Natural killer cell (primary cell): ENCODE results near the gene DMRTC2. TPM values are rescaled to one million over a fixed set of nuclear protein-coding genes. Genes with fewer than 3 reads are reported as not detected.

Source experiments
- ATAC-seq, 3 donors: fragments of 150-1000 bp in 2 of 3; fragments of 200-7000 bp in 1 of 3; cut with Tn5 transposase; 1 replicate in 1 of 3; 2 replicates in 2 of 3; pipeline ENCODE4 v1.10.0; 2021; ENCODE audit warnings: mild to moderate bottlenecking in 2 of 3, moderate library complexity in 2 of 3
- DNase-seq, 2 donors: peaks; one replicate each; pipeline versions ENCODE4 v3.0.0 to v3.0.0-alpha.2; 2013 to 2021; ENCODE audit warnings: mixed read lengths in 1 of 2
- H3K27ac ChIP-seq: one replicate; pipeline ENCODE4 v1.5.1; 2013; ENCODE audit warnings: mild to moderate bottlenecking, low read length
- H3K27me3 ChIP-seq: one replicate; pipeline ENCODE4 v1.6.1; 2013; ENCODE audit warnings: low read length; ENCODE audit not compliant: control insufficient read depth, insufficient read depth
- H3K36me3 ChIP-seq: one replicate; pipeline ENCODE4 v1.6.1; 2013; ENCODE audit warnings: low read length; ENCODE audit not compliant: control insufficient read depth, insufficient read depth
- H3K4me1 ChIP-seq: one replicate; pipeline ENCODE4 v1.6.1; 2013; ENCODE audit warnings: low read length; ENCODE audit not compliant: control insufficient read depth, insufficient read depth
- H3K4me3 ChIP-seq: one replicate; pipeline ENCODE4 v1.5.1; 2013; ENCODE audit warnings: low read length
- H3K9me3 ChIP-seq: one replicate; pipeline ENCODE4 v1.6.1; 2013; ENCODE audit warnings: low read length; ENCODE audit not compliant: control insufficient read depth, insufficient read depth
- H3K27ac Mint-ChIP-seq, 2 donors: one replicate each; pipeline ENCODE4 v1.8.0; 2022; ENCODE audit warnings: mild to moderate bottlenecking in 2 of 2, mixed read lengths in 2 of 2, moderate library complexity in 1 of 2
- H3K27me3 Mint-ChIP-seq, 2 donors: one replicate each; pipeline ENCODE4 v1.8.0; 2022; ENCODE audit warnings: low read depth in 2 of 2, mixed read lengths in 2 of 2
- H3K36me3 Mint-ChIP-seq: one replicate; pipeline ENCODE4 v1.8.0; 2022; ENCODE audit warnings: mixed read lengths
- H3K4me1 Mint-ChIP-seq, 2 donors: one replicate each; pipeline ENCODE4 v1.8.0; 2022; ENCODE audit warnings: mixed read lengths in 2 of 2
- H3K4me3 Mint-ChIP-seq: one replicate; pipeline ENCODE4 v1.8.0; 2022; ENCODE audit warnings: mild to moderate bottlenecking, moderate library complexity, mixed read lengths
- H3K9me3 Mint-ChIP-seq, 2 donors: one replicate each; pipeline ENCODE4 v1.8.0; 2022; ENCODE audit warnings: mixed read lengths in 2 of 2
- WGBS: methylation state at CpG from one replicate; pipeline ENCODE4 v1.1.7; 2013; ENCODE audit warnings: missing lambda C conversion rate; ENCODE audit not compliant: insufficient coverage; 5-methylcytosine and 5-hydroxymethylcytosine counted together
- intact Hi-C: fragments of 100-400 bp; cut with micrococcal nuclease; formaldehyde crosslinking; loops from one replicate; pipeline ENCODE4 v1.14.2; 2022
- total RNA-seq, 4 donors: library from RNA; stranded (reverse); fragments of 120-200 nt in 1 of 4; gene quantifications; one replicate each; pipeline versions ENCODE4 v1.2.3 to v1.2.4, GENCODE V29; 2013 to 2022
- TF ChIP-seq, protein P1 (sequence below): fragments of 200-600 bp; IDR thresholded peaks from one replicate; pipeline ENCODE4 v1.8.0; 2022; ENCODE audit warnings: antibody characterized with exemption

DMRTC2 gene
- total RNA-seq, 3 donors from 2014 or later (not counting 1 experiment from before 2014, with no cell fraction given) = not detected

DNA sequence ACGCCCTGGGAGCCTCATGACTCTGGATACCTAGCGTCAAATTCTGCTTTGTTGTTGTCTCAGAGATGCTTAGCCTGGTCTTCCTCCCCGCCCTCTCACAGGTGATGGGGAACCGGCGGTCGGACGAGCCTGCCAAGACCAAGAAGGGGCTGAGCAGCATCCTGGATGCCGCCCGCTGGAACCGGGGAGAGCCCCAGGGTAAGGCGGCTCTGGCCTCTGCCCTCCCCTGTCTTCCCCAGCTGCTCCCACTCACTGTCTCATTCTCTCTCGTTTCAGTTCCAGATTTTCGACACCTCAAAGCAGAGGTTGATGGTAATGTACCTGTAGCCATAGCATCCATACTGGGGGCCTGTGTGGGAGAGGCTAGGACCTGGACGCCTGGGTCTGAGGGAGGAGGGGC, 49.5 kb downstream of the DMRTC2 start:
- no peak for ATAC-seq
- peaks cover 84% of the 10 kb centered on the region for H3K4me1 ChIP-seq
- no peaks in the 10 kb centered on the region for H3K9me3 ChIP-seq
- H3K9me3 Mint-ChIP-seq = no peaks in the 10 kb centered on the region
- H3K4me1 Mint-ChIP-seq = peaks cover 45 to 75% of the 10 kb centered on the region in 2 donors
- H3K27me3 Mint-ChIP-seq = no peaks in the 10 kb centered on the region
- H3K36me3 Mint-ChIP-seq = peaks cover 20% of the 10 kb centered on the region
- H3K4me3 Mint-ChIP-seq = peak overlapping the region; percentile 11
- TF ChIP-seq, protein P1, sequence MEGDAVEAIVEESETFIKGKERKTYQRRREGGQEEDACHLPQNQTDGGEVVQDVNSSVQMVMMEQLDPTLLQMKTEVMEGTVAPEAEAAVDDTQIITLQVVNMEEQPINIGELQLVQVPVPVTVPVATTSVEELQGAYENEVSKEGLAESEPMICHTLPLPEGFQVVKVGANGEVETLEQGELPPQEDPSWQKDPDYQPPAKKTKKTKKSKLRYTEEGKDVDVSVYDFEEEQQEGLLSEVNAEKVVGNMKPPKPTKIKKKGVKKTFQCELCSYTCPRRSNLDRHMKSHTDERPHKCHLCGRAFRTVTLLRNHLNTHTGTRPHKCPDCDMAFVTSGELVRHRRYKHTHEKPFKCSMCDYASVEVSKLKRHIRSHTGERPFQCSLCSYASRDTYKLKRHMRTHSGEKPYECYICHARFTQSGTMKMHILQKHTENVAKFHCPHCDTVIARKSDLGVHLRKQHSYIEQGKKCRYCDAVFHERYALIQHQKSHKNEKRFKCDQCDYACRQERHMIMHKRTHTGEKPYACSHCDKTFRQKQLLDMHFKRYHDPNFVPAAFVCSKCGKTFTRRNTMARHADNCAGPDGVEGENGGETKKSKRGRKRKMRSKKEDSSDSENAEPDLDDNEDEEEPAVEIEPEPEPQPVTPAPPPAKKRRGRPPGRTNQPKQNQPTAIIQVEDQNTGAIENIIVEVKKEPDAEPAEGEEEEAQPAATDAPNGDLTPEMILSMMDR = no peak
- H3K27me3 ChIP-seq = no peaks in the 10 kb centered on the region
- 91% methylated on average over 13 of the region's 14 CpGs for WGBS
- no peak for DNase-seq
- H3K27ac Mint-ChIP-seq = peak overlapping the region; percentile 77 to 92
- H3K4me3 ChIP-seq = no peak overlapping the region
- H3K36me3 ChIP-seq = peaks cover 75% of the 10 kb centered on the region
- intact Hi-C loops = no loop called here
- peak overlapping the region; percentile 39 for H3K27ac ChIP-seq

DNA sequence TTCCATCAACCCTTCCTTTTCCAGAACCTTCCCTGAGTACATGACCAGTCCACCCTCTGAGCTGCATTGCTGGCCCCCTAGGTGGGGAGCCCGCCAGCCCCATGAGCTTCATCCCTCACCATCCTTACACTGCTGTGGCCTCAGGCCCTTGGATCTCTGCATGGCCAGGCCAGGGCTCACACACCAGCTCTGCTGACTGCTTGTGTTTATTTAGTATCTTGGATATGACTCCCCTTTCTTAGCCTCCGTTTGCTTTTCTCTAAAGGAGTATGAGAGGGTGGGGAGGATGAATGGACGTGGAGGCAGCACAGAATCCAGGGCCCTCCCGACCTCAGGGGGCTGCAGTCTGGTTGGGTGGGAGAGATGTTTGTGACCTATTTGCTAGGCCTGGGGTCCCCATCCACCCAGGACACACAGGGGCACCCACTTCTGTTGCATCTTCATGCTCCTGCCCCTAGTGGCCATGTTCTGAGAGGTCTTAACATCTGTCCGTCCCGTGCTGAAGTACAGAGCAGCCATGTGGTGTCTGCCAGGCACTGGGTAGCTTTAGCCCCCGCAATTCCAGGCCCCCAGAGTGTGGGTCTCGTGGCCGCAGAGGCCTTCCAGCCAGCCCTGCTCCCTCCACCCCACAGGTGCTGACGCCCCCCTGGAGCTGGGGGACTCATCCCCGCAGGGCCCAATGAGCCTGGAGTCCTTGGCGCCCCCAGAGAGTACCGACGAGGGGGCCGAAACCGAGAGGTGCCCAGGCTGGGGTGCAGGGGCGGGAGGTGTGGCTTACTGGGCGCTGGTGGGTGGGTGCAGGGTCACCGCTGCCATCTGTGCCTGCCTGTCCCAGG, 51.1 kb downstream of the DMRTC2 start:
- no peaks in the 10 kb centered on the region for H3K27me3 Mint-ChIP-seq
- no peaks in the 10 kb centered on the region for H3K27me3 ChIP-seq
- peak overlapping the region; percentile 88 to 92 for H3K27ac Mint-ChIP-seq
- peaks cover 14% of the 10 kb centered on the region for H3K36me3 Mint-ChIP-seq
- peaks cover 78% of the 10 kb centered on the region for H3K36me3 ChIP-seq
- peaks cover 35 to 65% of the 10 kb centered on the region in 2 donors for H3K4me1 Mint-ChIP-seq
- peak overlapping the region; percentile 73 for H3K4me3 Mint-ChIP-seq
- H3K27ac ChIP-seq = no peak overlapping the region
- WGBS = 79% methylated on average over 19 of the region's 19 CpGs
- no peaks in the 10 kb centered on the region for H3K9me3 ChIP-seq
- H3K4me1 ChIP-seq = peaks cover 68% of the 10 kb centered on the region
- TF ChIP-seq, protein P1 = no peak
- intact Hi-C loops = no loop called here
- no peaks in the 10 kb centered on the region for H3K9me3 Mint-ChIP-seq
- ATAC-seq (peak in 1 of 3 donors; percentile 60), DNase-seq (peak in 1 of 2 donors; percentile 54)
- H3K4me3 ChIP-seq = no peak overlapping the region

- Histone ChIP-seq H3K9me3 (no peaks in the 10 kb centered on the region), H3K36me3 (peaks cover 78% of the 10 kb centered on the region), H3K27ac (no peak overlapping the region), H3K4me3 (no peak overlapping the region), H3K27me3 (no peaks in the 10 kb centered on the region), H3K4me1 (peaks cover 63% of the 10 kb centered on the region)
- peak overlapping the region; percentile 58 for H3K4me3 Mint-ChIP-seq
- TF ChIP-seq, protein P1 = no peak
- H3K27me3 Mint-ChIP-seq = no peaks in the 10 kb centered on the region
- 27% methylated on average over 1 of the region's 1 CpG for WGBS
- peak overlapping the region; percentile 88 to 92 for H3K27ac Mint-ChIP-seq
- H3K9me3 Mint-ChIP-seq = no peaks in the 10 kb centered on the region
- DNase-seq (no peak), ATAC-seq (no peak)
- intact Hi-C loops = no loop called here
- peaks cover 32 to 63% of the 10 kb centered on the region in 2 donors for H3K4me1 Mint-ChIP-seq
- peaks cover 14% of the 10 kb centered on the region for H3K36me3 Mint-ChIP-seq
These were observed 51.7 kb downstream of the DMRTC2 start for GRCh38 chr19:41896581-41896942.
